Panc1 (cell line): ENCODE measurements around the gene SOBP. TPM values are rescaled to one million over a fixed set of nuclear protein-coding genes. Genes with fewer than 3 reads are reported as not detected.

Experiments
- ATAC-seq: fragments of 200-7000 bp; cut with Tn5 transposase; 2 replicates; pipeline ENCODE4 v1.9.1; 2020; ENCODE audit warnings: mild to moderate bottlenecking, moderate library complexity
- BruUV-seq: library from RNA; stranded (reverse); fragments of 400-500 nt; replicated peaks from 2 replicates; lab custom pipeline; 2021; lab: Mats Ljungman, UMichigan
- CTCF ChIA-PET: fragments of 300-600 bp; sonication (Branson Sonifier 250); formaldehyde crosslinking; loops from one replicate; lab custom pipeline; 2022; ENCODE audit warnings: antibody characterized with exemption; lab: Charles Lee
- POLR2A ChIA-PET: fragments of 300-600 bp; sonication (Branson Sonifier 250); formaldehyde crosslinking; loops from one replicate; lab custom pipeline; 2022; ENCODE audit warnings: antibody characterized with exemption; lab: Charles Lee
- DNase-seq: peaks from one replicate; pipeline ENCODE4 v3.0.0-alpha.2; 2010; ENCODE audit warnings: low read depth, low spot score
- H3K27ac ChIP-seq: 2 replicates; pipeline ENCODE4 v1.5.1; 2011; ENCODE audit warnings: mild to moderate bottlenecking, low read length, inconsistent platforms
- H3K27me3 ChIP-seq: fragments of 200-500 bp; sonication (Bioruptor generic); 2 replicates; pipeline ENCODE4 v1.6.0; 2014; ENCODE audit warnings: low read length, inconsistent platforms; ENCODE audit not compliant: control insufficient read depth, insufficient read depth
- H3K36me3 ChIP-seq: fragments of 200-500 bp; sonication (Bioruptor generic); 2 replicates; pipeline ENCODE4 v1.5.1; 2014; ENCODE audit warnings: inconsistent platforms, mild to moderate bottlenecking, low read length, moderate library complexity; ENCODE audit not compliant: control insufficient read depth, insufficient read depth
- H3K4me1 ChIP-seq: 2 replicates; pipeline ENCODE4 v1.5.1; 2011; ENCODE audit warnings: inconsistent platforms, mild to moderate bottlenecking, low read length, moderate library complexity; ENCODE audit not compliant: control insufficient read depth, insufficient read depth
- H3K4me3 ChIP-seq, 2 experiments: 2 replicates each; pipeline ENCODE4 v1.5.1; 2011 to 2012; ENCODE audit warnings: low read depth in 2 of 2, low read length in 2 of 2, mild to moderate bottlenecking in 2 of 2, inconsistent platforms in 1 of 2, moderate library complexity in 1 of 2
- H3K9me3 ChIP-seq: fragments of 200-500 bp; sonication (Bioruptor generic); 2 replicates; pipeline ENCODE4 v1.5.1; 2014; ENCODE audit warnings: low read depth, mild to moderate bottlenecking, inconsistent platforms, low read length, moderate library complexity; ENCODE audit not compliant: control insufficient read depth, insufficient read depth
- CTCF ChIP-seq: fragments of 450-650 bp; IDR thresholded peaks from 2 replicates; pipeline ENCODE4 v1.5.1; 2017; ENCODE audit warnings: mild to moderate bottlenecking
- POLR2AphosphoS5 ChIP-seq: IDR thresholded peaks from 2 replicates; pipeline ENCODE4 v1.6.1; 2012; ENCODE audit warnings: mild to moderate bottlenecking, low read depth, low read length, moderate library complexity
- REST ChIP-seq, 2 experiments: IDR thresholded peaks; 2 replicates each; pipeline ENCODE4 v1.6.1; 2011 to 2012; ENCODE audit warnings: low read depth in 2 of 2, control low read depth in 1 of 2, low read length in 1 of 2, mild to moderate bottlenecking in 1 of 2, moderate library complexity in 1 of 2; ENCODE audit not compliant: insufficient read depth in 1 of 2
- SIN3A ChIP-seq: IDR thresholded peaks from 2 replicates; pipeline ENCODE4 v1.6.1; 2012; ENCODE audit warnings: low read depth, mild to moderate bottlenecking, low read length, moderate library complexity, borderline replicate concordance; ENCODE audit not compliant: insufficient read depth
- TCF7L2 ChIP-seq: IDR thresholded peaks from 2 replicates; pipeline ENCODE4 v1.6.1; 2011; ENCODE audit warnings: mild to moderate bottlenecking, low read depth, low read length, inconsistent platforms
- in situ Hi-C: cut with HindIII; loops from 2 replicates; pipeline ENCODE4 v1.10.0; 2016; ENCODE audit warnings: low sequenced_read_pairs, low pct_unique_long_range_greater_than_20kb
- intact Hi-C: fragments of 100-400 bp; cut with micrococcal nuclease; formaldehyde crosslinking; loops from one replicate; pipeline ENCODE4 v1.10.0; 2022; ENCODE audit not compliant: unreplicated experiment
- total RNA-seq: library from RNA; stranded (reverse); gene quantifications from one replicate; pipeline ENCODE4 v1.2.1, GENCODE V29; 2021; ENCODE audit not compliant: unreplicated experiment

Gene SOBP
- total RNA-seq, 1 experiment from 2014 or later: 9.0 TPM

GRCh38 chr6:107699254-107699653, 209.3 kb downstream of the SOBP start:
- ATAC-seq: no peak
- in situ Hi-C loops: no loop called here
- CTCF ChIA-PET: no interaction called here
- Histone ChIP-seq H3K9me3 (no peaks in the 10 kb centered on the region), H3K36me3 (no peaks in the 10 kb centered on the region), H3K27me3 (peaks cover 17% of the 10 kb centered on the region), H3K4me1 (no peaks in the 10 kb centered on the region), H3K27ac (no peak overlapping the region), H3K4me3 (no peak overlapping the region)
- intact Hi-C loops: no loop called here
- TF ChIP-seq POLR2AphosphoS5 (no peak), SIN3A (no peak), REST (IDR thresholded peaks at IDR 0.05; ENCODE audit: insufficient read depth in 1 of 2, low read depth in 2 of 2, low read length in 1 of 2) (no peak), TCF7L2 (no peak), CTCF (no peak)
- BruUV-seq: no TSS peak
- DNase-seq: no peak
- POLR2A ChIA-PET: no interaction called here

GRCh38 chr6:107699697-107700325, 209.9 kb downstream of the SOBP start:
- H3K36me3 ChIP-seq: no peaks in the 10 kb centered on the region
- H3K4me3 ChIP-seq: no peak overlapping the region
- H3K27me3 ChIP-seq: peaks cover 17% of the 10 kb centered on the region
- CTCF ChIA-PET: no interaction called here
- H3K4me1 ChIP-seq: no peaks in the 10 kb centered on the region
- DNase-seq (no peak), ATAC-seq (no peak)
- no peak overlapping the region for H3K27ac ChIP-seq
- in situ Hi-C loops: no loop called here
- intact Hi-C loops: no loop called here
- POLR2A ChIA-PET: no interaction called here
- H3K9me3 ChIP-seq: no peaks in the 10 kb centered on the region
- TF ChIP-seq POLR2AphosphoS5 (no peak), SIN3A (no peak), CTCF (no peak), TCF7L2 (no peak), REST (IDR thresholded peaks at IDR 0.05; ENCODE audit: insufficient read depth in 1 of 2, low read depth in 2 of 2, low read length in 1 of 2) (no peak)
- BruUV-seq: no TSS peak
